SK-MEL-5 (cell line): ENCODE measurements around the gene DBH. TPM values are rescaled to one million over a fixed set of nuclear protein-coding genes. Genes with fewer than 3 reads are reported as not detected.

Source experiments
- DNase-seq: peaks from one replicate; pipeline ENCODE4 v3.0.0-alpha.2; 2016; ENCODE audit warnings: low read depth, low spot score
- in situ Hi-C: cut with HindIII; loops from 2 replicates; pipeline ENCODE4 v1.10.0; 2016; ENCODE audit warnings: low sequenced_read_pairs, high pct_unique_total_duplicates, low pct_unique_long_range_greater_than_20kb
- total RNA-seq: library from RNA; depleted of rRNA; stranded (reverse); fragments of >200 nt; shearing (Covaris generic); gene quantifications from 2 replicates; pipeline ENCODE4 v1.2.3, GENCODE V29; 2014

The DBH gene
- total RNA-seq, 1 experiment from 2014 or later = not detected

DNA sequence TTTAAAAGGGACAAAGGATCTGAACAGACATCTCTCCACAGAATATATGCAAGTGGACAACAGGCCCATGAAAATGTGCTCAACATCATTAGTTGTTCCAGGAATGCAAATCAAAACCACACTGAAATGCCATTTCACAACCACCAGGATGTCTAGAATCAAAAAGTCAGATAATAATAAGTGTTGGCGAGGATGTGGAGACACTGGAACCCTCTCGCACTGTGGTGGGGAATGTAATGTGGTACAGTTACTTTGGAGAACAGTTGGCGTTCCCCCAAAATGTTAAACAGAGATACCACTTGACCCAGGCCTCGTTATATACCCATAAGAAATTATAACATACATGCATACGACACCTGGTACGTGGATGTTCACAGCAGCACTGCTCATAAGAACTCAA lies 63.4 kb downstream of the DBH start:
- in situ Hi-C loops = no loop called here
- DNase-seq = no peak

DNA sequence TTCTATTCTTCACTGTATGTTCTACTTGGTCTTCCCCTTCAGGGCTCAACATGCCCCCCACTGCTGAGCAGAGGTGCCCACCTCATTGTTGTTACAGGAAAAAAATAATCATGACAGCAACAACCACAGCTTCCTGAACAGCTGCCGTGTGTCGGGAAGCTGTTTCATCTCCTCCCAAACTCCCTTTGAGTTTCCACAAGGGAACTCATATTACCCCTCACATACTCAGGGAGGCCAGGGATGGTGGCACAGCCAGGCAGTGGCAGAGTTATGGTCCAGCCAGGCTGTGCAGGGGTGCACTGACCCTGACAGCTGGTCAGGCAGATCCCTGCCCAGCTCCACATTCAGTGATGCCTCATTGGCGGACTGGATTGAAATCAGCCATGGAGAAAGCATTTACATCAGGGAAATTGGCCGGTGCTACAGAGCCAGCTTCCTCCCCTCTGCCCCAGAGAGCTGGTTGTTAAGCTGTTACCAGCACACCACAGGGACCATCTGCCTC lies 64.7 kb downstream of the DBH start:
- in situ Hi-C loops = no loop called here
- DNase-seq = no peak

DNA sequence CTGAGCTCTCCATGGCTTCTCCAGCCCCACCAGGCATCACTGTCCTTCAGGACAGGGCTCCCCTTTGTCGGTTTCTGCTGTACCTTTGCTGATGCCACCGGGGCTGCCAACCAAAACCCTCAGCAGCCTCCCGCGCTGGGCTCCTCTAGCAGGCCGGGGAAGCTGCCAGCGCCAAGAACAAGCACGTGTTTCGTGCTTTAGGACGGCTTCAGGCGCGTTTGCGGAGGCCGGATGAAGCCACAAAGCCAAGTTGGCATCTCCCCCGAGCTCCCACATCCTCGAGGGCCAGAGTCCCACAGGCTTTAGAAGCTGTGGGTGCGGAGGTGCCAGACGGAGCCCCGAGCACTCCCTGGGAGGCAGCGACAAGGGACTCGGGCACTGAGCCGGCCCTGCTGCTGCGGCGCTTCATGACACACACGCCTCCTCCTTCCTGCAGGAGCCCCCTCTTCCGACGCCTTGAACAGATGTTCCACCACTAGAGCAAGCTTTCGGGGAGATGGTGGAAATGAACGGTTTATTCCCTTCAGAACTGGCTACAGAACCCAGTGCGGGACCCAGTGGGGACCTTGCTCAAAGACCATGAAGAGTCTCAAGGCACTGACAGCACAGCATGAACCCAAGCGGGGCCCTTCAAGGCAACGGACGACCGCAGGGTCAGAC lies 65.3 kb downstream of the DBH start:
- no peak for DNase-seq
- in situ Hi-C loops = no loop called here

DNA sequence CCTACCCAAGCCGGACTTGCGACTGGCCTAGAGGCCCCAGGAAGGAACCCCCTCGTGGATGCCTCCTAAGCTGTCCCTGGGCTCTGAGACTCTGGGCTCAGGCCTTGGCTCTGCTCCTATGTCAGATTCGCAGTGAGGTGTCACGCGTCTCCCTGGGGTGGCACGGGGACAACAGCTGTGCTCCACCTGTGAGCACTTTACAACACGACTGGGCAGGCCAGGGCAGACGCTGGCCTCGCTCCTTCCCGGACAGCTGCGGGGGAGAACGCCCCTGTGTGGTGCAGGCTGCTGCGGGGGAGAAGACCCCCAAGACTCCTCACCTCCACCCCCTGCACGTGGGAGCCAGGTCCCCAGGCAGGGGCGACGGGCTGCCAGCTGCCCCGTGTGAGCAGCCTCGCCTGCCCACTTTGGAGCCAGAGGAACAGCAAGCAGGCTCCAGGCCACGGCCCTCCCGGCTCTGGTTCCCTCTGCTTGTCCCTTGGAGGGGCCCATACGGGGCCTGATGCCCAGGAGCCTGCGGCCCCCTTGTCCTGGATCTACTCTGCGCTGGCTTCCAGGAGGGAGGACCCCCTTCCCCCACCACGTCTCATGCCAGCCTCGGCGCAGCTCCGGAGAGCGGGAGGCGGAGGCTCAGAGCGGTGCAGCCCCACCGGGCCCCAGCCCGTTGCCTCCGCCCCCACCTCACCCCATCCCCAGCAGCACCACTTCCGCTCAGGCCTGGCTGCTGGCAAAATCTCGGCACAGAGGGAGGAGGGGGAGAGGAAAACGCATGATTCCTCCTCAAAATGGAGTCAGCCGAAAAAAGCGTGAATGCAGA lies 66.0 kb downstream of the DBH start:
- in situ Hi-C loops = no loop called here

DNA sequence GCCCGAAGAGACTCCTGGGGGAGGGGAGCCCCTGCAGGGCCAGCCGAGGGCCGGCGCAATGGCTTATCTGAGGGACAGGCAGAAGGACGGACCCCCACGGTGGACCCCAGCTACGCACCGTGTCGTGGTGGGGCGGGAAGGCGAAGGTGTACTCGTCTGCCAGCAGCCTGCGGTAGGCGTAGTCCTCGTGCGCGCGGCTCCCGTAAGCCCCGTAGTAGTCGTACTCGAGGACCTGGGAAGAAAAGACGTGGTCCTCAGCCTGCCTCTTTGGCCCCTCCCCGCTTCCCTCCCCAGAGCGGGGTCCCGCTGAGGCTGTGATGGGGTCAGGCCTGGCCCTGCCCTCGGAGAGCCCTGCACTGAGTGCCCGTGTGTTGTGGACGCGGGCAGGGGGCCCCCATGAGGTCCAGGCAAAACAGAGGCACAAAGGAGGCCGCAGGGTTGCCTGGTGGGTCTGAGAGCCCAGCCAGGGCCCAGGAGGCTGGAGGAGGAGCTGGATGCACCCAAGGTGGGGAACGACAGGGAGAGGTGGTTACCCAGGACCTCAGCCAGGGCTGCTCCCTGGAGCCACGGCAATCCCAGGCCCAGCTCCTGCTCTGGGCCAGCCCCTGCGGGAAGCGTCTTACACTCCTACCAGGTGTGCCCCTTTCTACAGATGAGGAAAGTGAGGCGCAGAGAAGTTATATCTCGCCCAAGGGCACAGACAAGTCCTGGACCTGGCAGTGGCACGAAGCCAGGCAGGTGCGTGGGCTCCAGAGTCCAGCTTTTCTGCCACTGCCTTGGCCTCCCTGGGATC lies 66.8 kb downstream of the DBH start:
- DNase-seq = no peak
- in situ Hi-C loops = no loop called here

More for the DNA sequence above, 66.0 kb downstream of the DBH start:
- no peak for DNase-seq

DNA sequence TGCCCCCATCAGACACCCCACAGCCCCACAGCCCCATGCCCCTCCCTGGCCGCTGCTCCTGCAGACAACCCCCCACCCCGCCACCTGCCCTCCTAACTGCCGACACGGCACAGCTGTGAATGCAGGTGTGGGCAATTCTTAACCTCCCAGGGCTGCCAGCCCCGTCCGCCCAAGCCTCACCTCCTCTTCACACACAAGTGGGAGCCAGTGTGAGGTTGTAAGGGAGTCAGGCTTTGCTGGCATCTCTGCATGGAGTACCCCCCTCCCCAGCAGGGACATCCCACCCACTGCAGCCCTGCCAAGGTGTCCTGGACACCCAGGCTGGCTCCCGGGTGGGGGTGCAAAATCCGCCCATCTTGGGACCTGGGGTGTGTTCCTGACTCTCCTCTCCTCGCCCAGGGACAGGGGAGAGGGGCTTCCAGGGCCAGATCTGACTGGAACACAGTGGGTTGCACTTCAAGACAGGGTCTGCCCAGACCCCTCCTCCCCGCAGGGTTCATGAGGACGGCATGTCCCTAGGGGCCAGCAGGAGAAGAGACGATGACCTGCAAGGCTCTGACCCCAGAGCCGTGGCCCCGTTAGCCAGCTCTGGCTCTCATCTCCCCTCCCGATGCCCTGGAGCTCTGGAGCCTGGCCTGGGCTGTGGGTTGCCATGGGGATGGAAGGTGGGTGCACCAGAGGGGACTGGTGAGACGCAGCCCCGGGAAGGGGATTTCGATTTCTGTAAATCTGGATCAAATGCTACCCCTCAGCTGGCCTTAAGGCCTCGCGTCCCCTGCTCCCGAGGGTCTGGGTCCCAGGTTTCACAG lies 67.6 kb downstream of the DBH start:
- DNase-seq = no peak
- in situ Hi-C loops = no loop called here

DNA sequence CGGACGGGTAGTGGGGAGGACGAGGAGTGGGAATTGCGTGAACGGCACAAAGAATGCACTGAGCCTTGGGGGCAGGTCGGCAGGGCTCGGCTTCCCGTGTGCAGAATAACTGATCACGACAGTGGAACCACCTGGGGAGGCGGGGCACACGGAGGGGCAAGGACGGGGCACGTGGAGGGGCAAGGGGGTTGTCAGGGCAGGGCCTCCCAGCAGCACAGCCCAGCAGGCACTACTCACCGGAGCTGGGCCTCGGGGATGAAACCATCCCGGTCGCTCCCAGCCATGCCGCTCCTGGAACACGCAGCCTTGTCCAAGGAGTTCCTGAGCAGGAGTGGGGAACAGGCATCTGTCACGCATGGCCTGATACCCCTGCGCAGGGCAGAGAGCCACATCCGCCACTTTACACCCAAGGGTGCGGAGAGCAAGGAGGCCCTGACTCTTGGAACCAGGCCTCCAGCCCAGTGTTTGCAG lies 68.6 kb downstream of the DBH start:
- in situ Hi-C loops = no loop called here
- no peak for DNase-seq

DNA sequence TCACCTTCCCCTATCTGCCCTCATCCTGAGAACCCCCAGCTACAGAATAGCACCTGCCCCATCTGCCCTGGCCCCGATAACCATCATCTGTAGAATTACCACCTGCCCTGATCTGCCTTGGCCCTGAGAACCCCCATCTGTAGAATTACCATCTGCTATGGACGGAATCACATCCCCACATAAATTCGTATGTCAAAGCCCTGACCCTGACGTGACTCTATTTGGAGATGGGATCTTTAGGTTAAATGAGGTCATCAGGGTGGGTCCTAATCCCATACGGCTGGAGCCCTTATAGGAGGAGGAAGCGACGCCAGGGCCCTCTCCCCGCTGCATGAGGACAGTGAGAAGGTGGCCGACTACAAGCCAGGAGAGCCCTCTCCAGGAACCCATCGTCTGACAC lies 69.4 kb downstream of the DBH start:
- no peak for DNase-seq
- in situ Hi-C loops = no loop called here

DNA sequence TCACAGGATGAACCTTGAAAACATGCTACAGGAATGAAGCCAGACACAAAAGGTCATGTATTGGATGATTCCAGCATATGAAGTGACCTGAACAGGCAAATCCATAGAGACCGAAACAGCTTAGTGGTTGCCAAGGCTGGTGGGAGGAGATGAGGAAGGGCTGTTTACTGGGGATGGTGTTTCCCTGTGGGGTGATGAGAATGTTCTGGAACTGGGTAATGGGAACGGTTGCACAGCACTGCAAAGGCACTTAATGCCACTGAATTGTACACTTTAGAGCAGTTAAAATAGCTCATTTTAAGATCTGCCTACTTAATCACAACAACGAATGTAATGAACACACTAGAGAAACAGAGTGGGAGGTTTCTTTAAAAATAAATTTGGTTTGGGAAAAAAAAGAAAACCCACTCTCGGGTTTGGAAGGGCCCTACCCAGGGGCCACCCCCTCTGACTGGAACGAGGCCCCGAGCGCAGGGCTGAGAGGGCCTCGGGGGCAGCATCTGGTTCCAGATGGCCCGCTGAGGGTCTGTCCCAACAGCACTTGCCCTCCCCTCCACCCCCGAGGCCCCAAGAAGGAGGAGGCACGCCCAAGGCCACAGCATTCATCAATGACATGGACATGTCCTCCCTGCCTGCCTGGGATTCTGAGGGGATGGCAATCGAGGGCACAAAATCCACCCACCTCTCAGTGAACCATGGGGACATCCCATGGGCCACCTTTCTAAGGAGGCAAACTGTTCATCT lies 70.3 kb downstream of the DBH start:
- in situ Hi-C loops = no loop called here
- no peak for DNase-seq

DNA sequence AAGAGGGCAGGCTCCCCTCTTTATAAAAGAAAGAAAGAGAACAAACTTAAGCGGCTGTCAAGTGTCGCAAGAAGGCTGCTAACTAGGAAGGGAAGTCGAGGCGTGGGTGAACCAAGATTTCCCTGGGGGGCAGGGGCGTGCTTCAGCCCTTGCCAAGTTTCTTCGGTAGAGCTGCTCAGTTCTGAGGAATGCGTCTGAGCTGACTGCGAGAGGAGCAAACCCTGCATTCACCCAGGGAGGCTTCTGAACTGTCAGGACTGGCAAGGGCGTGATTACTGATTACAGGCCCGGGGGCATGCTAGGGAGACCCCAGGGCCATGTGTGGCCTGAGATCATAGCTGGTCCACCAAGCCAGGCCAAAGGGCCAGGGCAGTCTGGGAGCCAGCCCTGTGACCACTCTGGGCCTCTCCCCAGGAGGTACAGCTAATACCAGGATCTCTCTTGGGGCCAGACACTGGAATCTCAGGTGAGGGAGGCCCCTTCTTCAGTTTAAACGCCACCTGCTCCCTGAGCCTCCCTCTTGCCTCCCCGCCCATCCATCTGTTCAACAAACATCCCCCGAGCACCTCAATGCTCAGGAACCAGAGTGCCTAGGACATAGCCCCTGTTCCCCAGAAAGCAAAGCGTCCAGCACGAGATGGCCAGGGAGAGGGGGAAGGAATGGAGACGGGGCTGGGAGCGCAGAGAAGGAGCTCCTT lies 71.1 kb downstream of the DBH start:
- in situ Hi-C loops = no loop called here
- no peak for DNase-seq

DNA sequence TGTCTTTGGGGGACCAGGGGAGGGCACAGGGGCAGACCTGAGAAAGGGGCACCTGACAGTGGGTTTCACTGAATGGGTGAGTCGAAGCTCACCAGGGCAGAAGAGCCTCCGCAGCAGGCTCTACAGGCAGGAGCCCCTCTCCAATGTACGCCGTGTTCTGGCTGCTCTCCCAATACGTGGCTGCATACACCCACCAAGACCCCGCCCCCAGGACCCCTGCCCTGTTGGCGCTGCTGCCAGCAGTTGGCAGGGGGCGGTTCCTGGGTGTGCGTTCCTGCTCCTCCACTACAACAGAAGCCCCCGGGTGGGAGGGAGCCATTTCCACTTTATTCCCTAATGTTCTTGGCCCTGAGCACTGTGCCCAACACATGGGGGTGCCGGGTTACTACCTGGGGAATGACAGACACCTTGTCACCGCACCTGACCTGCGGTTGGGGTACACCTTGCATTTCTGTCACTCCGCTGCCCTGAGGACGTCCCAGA lies 71.6 kb downstream of the DBH start:
- DNase-seq = no peak
- in situ Hi-C loops = no loop called here

DNA sequence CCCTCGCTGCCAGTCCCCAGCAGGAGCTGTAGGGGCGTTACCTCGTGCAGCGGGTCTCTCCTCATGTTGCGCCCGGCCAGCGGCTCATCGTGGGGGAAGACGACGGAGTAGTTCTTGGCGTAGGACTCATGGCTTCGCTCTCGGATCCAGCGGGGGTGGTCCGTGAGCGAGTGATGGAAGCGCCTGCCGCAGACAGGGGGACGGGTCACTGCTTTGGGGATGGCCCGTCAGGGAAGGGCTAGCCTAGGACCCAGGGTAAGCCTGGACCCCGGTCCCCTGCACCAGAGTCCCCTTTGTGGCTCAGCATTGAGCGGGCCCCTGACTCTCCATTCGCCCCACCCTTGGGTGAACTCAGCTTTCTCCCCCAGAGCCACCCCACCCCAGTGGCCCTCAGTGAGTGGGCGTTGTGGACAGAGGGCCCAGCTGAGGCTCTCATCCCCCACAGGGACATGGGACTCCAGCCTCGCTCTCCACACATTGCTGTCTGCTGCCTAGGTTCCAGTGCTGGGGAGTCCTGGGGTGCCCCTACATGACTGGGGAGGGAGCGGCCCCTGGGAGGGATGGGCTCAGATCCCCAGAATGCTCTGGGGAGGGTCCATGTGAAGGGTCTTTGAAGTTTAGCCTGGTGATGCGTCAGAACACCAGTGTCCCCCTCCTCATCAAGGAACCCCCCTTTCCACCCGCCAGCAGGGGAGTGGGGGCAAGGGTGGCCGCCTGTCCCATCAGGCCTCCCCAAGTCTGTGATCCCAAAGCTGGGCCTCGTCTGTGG lies 72.3 kb downstream of the DBH start:
- in situ Hi-C loops = no loop called here
- DNase-seq = no peak
